Measurements from ENCODE around the gene CLCNKB. TPM values are rescaled to one million over a fixed set of nuclear protein-coding genes. Genes with fewer than 3 reads are reported as not detected.

CLCNKB gene
- total RNA-seq (ENCODE audit: low replicate concordance), result 0.97 and 2.7 TPM in 2 replicates

DNA sequence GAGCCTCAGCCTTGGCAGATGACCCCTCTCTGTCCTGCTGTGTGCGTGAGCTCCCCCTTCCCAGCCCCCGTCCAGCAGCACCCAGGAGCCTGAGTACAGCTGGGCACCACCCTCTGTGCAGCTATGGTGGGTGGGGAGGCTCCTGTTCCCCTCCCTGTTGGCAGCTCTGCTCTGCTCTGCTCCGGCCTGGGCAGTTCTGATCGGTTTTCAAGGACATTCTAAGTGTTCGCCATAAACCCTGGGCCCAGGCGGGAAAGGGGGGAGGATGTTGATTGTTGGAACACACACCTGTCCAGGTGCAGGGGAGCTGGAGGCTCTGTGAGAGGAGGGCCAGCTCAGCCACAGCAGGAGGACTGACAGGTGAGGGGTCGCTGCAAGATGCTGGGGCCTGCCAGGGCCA lies at the start of gene CLCNKB:
CLCNKB (plus strand) TSS at position 262 of the 400 bp plus-strand sequence. CDS start 711 bp downstream, outside the sequence.
- no peak within 1 kb of the TSS for H3K4me3 Mint-ChIP-seq
- no peak within 1 kb of the TSS for H3K4me2 ChIP-seq
- peaks cover 14% of the 10 kb centered on the region for H3K27me3 Mint-ChIP-seq (ENCODE audit: insufficient read depth, low read depth)
- H3K4me3 ChIP-seq, result no peak within 1 kb of the TSS
- peaks cover 7% of the 10 kb centered on the region for H3F3A ChIP-seq (ENCODE audit: low read depth)
- no peaks in the 10 kb centered on the region for H3K36me3 Mint-ChIP-seq
- H3K27me3 ChIP-seq, result peaks cover 8% of the 10 kb centered on the region
- H2AFZ ChIP-seq (replicated peaks), result no peak within 1 kb of the TSS
- no peaks in the 10 kb centered on the region for H4K20me1 ChIP-seq (ENCODE audit: low read depth)
- H3K36me3 ChIP-seq, result no peaks in the 10 kb centered on the region
- H3K79me2 ChIP-seq (ENCODE audit: low read depth), result no peaks in the 10 kb centered on the region
- no peaks in the 10 kb centered on the region for H3K4me1 ChIP-seq
- no peak for TF ChIP-seq EZH2phosphoT487 (IDR thresholded peaks at IDR 0.05)
- TF ChIP-seq EZH2 (IDR thresholded peaks at IDR 0.05), result no peak
- no peak for TF ChIP-seq CTCF (IDR thresholded peaks at IDR 0.05)
- no peaks in the 10 kb centered on the region for H3K9me3 Mint-ChIP-seq
- peaks cover 20% of the 10 kb centered on the region for H3K4me1 Mint-ChIP-seq
- H3K9me3 ChIP-seq (ENCODE audit: low read depth), result no peaks in the 10 kb centered on the region
- H3K27ac Mint-ChIP-seq, result peak within 1 kb of the TSS; percentile 9
- H3K27ac ChIP-seq, result no peak within 1 kb of the TSS
- no peak within 1 kb of the TSS for H3K9ac ChIP-seq
- DNase-seq (ENCODE audit: low spot score), result no peak

- Mint-ChIP-seq H3K36me3 (no peaks in the 10 kb centered on the region), H3K27ac (no peak overlapping the region), H3K9me3 (no peaks in the 10 kb centered on the region), H3K4me3 (no peak overlapping the region), H3K27me3 (ENCODE audit: insufficient read depth, low read depth) (peaks cover 13% of the 10 kb centered on the region), H3K4me1 (no peaks in the 10 kb centered on the region)
- Histone ChIP-seq H3K4me3 (no peak overlapping the region), H3K79me2 (ENCODE audit: low read depth) (no peaks in the 10 kb centered on the region), H4K20me1 (ENCODE audit: low read depth) (no peaks in the 10 kb centered on the region), H3K36me3 (no peaks in the 10 kb centered on the region), H3K4me1 (no peaks in the 10 kb centered on the region), H3K9ac (no peak overlapping the region), H3F3A (ENCODE audit: low read depth) (no peaks in the 10 kb centered on the region), H3K27me3 (peaks cover 12% of the 10 kb centered on the region), H3K4me2 (no peak overlapping the region), H3K27ac (no peak overlapping the region), H2AFZ (replicated peaks) (no peak overlapping the region), H3K9me3 (ENCODE audit: low read depth) (no peaks in the 10 kb centered on the region)
- TF ChIP-seq CTCF (IDR thresholded peaks at IDR 0.05) (no peak), EZH2phosphoT487 (IDR thresholded peaks at IDR 0.05) (no peak), EZH2 (IDR thresholded peaks at IDR 0.05) (no peak)
- no peak for DNase-seq (ENCODE audit: low spot score)
These were observed 49.5 kb upstream of the CLCNKB start for GRCh38 chr1:15994081-15994480.

DNA sequence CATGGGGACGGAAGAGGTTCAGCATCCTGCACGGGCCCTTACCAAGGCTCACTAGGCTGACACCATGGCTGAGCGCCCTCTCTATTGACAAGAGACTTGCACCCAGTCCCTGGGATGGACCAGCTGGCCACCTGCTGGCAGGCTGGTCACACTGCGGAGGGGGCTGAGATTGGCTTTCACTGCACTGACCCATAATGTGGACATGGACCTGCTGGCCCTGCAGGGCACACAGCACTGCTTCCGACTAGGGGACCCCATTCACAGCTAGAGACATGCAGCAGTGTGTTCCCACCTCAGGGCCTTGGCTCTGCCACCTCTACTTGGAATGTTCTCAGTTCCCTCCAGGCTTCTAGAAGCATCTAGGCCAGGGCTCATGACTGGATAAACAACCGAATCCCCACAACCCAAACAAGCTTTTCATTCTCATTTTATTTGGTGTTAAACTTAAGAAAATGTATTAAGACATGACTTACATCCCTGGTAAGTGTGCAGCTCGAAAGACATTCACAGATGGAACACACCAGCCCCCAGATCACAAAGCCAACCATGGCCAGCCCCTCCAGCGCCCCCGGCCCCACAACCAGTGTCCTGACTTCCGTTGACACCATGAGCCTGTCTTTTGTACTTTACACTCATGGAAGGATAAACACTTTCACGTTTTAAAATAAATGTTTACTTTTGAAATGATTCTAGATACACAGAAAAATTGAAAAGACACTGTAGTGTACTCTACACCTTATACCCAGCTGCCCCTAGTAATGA lies 48.8 kb upstream of the CLCNKB start:
- Mint-ChIP-seq H3K9me3 (no peaks in the 10 kb centered on the region), H3K4me3 (no peak overlapping the region), H3K4me1 (no peaks in the 10 kb centered on the region), H3K36me3 (no peaks in the 10 kb centered on the region), H3K27ac (peak overlapping the region; percentile 28), H3K27me3 (ENCODE audit: insufficient read depth, low read depth) (peaks cover 13% of the 10 kb centered on the region)
- Histone ChIP-seq H3K4me3 (no peak overlapping the region), H3K27ac (no peak overlapping the region), H3K36me3 (no peaks in the 10 kb centered on the region), H3K79me2 (ENCODE audit: low read depth) (no peaks in the 10 kb centered on the region), H2AFZ (replicated peaks) (no peak overlapping the region), H3K4me1 (no peaks in the 10 kb centered on the region), H3K9me3 (ENCODE audit: low read depth) (no peaks in the 10 kb centered on the region), H4K20me1 (ENCODE audit: low read depth) (no peaks in the 10 kb centered on the region), H3K4me2 (no peak overlapping the region), H3F3A (ENCODE audit: low read depth) (no peaks in the 10 kb centered on the region), H3K27me3 (peaks cover 16% of the 10 kb centered on the region), H3K9ac (no peak overlapping the region)
- DNase-seq (ENCODE audit: low spot score), result peak; percentile 46
- peak; percentile 52 for TF ChIP-seq CTCF (IDR thresholded peaks at IDR 0.05)
- TF ChIP-seq EZH2 (IDR thresholded peaks at IDR 0.05), result no peak
- TF ChIP-seq EZH2phosphoT487 (IDR thresholded peaks at IDR 0.05), result no peak
